Trophoblast cell (in vitro differentiated cells and primary cell): Measurements from ENCODE around the gene SH2D4B.

Source experiments
- DNase-seq, 2 donors: peaks; one replicate each; pipeline ENCODE4 v3.0.0-alpha.2; 2016
- H2AFZ ChIP-seq: 2 replicates; pipeline ENCODE4 v1.6.1; 2013; ENCODE audit warnings: low read length, moderate library complexity, mild to moderate bottlenecking; ENCODE audit not compliant: insufficient read depth, poor library complexity
- H2AK5ac ChIP-seq: 2 replicates; pipeline ENCODE4 v1.6.1; 2013; ENCODE audit warnings: mild to moderate bottlenecking, low read length
- H2BK120ac ChIP-seq: 2 replicates; pipeline ENCODE4 v1.6.1; 2013; ENCODE audit warnings: low read length, mild to moderate bottlenecking, moderate library complexity; ENCODE audit not compliant: insufficient read depth, poor library complexity
- H2BK12ac ChIP-seq: 2 replicates; pipeline ENCODE4 v1.6.1; 2013; ENCODE audit warnings: mild to moderate bottlenecking, low read length, moderate library complexity
- H2BK5ac ChIP-seq: 2 replicates; pipeline ENCODE4 v1.6.1; 2013; ENCODE audit warnings: low read length, low read depth, moderate library complexity, mild to moderate bottlenecking; ENCODE audit not compliant: poor library complexity
- H3K14ac ChIP-seq: 2 replicates; pipeline ENCODE4 v1.6.1; 2013; ENCODE audit warnings: mild to moderate bottlenecking, low read length
- H3K18ac ChIP-seq: 2 replicates; pipeline ENCODE4 v1.6.1; 2013; ENCODE audit warnings: mild to moderate bottlenecking, low read length
- H3K23ac ChIP-seq: 2 replicates; pipeline ENCODE4 v1.6.1; 2013; ENCODE audit warnings: low read length
- H3K27ac ChIP-seq: 2 replicates; pipeline ENCODE4 v1.5.1; 2013; ENCODE audit warnings: low read depth, mild to moderate bottlenecking, inconsistent platforms, low read length, moderate library complexity
- H3K27me3 ChIP-seq: 2 replicates; pipeline ENCODE4 v1.6.1; 2013; ENCODE audit warnings: inconsistent platforms, mild to moderate bottlenecking, low read length, moderate library complexity; ENCODE audit not compliant: insufficient read depth
- H3K36me3 ChIP-seq, 2 experiments: 1 replicate in 1 of 2; 2 replicates in 1 of 2; pipeline ENCODE4 v1.6.1; 2013; ENCODE audit warnings: low read length in 2 of 2, mild to moderate bottlenecking in 2 of 2, moderate library complexity in 1 of 2; ENCODE audit not compliant: insufficient read depth in 2 of 2, control insufficient read depth in 1 of 2
- H3K4ac ChIP-seq: 2 replicates; pipeline ENCODE4 v1.6.1; 2013; ENCODE audit warnings: low read depth, mild to moderate bottlenecking, low read length, moderate library complexity
- H3K4me1 ChIP-seq, 2 experiments: 1 replicate in 1 of 2; 2 replicates in 1 of 2; pipeline ENCODE4 v1.6.1; 2013; ENCODE audit warnings: low read length in 2 of 2, mild to moderate bottlenecking in 2 of 2, moderate library complexity in 1 of 2; ENCODE audit not compliant: insufficient read depth in 2 of 2, control insufficient read depth in 1 of 2
- H3K4me2 ChIP-seq: 2 replicates; pipeline ENCODE4 v1.6.1; 2013; ENCODE audit warnings: inconsistent platforms, mild to moderate bottlenecking, low read length, moderate library complexity
- H3K4me3 ChIP-seq: 2 replicates; pipeline ENCODE4 v1.5.1; 2013; ENCODE audit warnings: mild to moderate bottlenecking, low read depth, low read length, inconsistent platforms
- H3K79me1 ChIP-seq: one replicate; pipeline ENCODE4 v1.6.1; 2013; ENCODE audit warnings: low read length
- H3K79me2 ChIP-seq: 2 replicates; pipeline ENCODE4 v1.6.1; 2013; ENCODE audit warnings: low read length, mild to moderate bottlenecking; ENCODE audit not compliant: control insufficient read depth, insufficient read depth, poor library complexity
- H3K9ac ChIP-seq: 2 replicates; pipeline ENCODE4 v1.6.1; 2013; ENCODE audit warnings: mild to moderate bottlenecking, low read length
- H3K9me3 ChIP-seq: 2 replicates; pipeline ENCODE4 v1.6.1; 2013; ENCODE audit warnings: low read depth, mild to moderate bottlenecking, control low read depth, inconsistent platforms, low read length; ENCODE audit not compliant: insufficient read depth
- H4K12ac ChIP-seq: 2 replicates; pipeline ENCODE4 v1.6.1; 2013; ENCODE audit warnings: low read depth, mild to moderate bottlenecking, low read length, moderate library complexity
- H4K8ac ChIP-seq: 2 replicates; pipeline ENCODE4 v1.6.1; 2013; ENCODE audit warnings: low read depth, mild to moderate bottlenecking, low read length, moderate library complexity
- H4K91ac ChIP-seq: one replicate; pipeline ENCODE4 v1.6.1; 2013; ENCODE audit warnings: low read depth, mild to moderate bottlenecking, low read length, moderate library complexity
- WGBS: extraction: QIAGEN DNeasy Blood & Tissue Kit; methylation state at CpG from one replicate; pipeline ENCODE4 v1.1.7; 2013; ENCODE audit warnings: missing lambda C conversion rate; ENCODE audit not compliant: insufficient read length, insufficient coverage; ENCODE audit errors: extremely low coverage; 5-methylcytosine and 5-hydroxymethylcytosine counted together

SH2D4B gene

DNA sequence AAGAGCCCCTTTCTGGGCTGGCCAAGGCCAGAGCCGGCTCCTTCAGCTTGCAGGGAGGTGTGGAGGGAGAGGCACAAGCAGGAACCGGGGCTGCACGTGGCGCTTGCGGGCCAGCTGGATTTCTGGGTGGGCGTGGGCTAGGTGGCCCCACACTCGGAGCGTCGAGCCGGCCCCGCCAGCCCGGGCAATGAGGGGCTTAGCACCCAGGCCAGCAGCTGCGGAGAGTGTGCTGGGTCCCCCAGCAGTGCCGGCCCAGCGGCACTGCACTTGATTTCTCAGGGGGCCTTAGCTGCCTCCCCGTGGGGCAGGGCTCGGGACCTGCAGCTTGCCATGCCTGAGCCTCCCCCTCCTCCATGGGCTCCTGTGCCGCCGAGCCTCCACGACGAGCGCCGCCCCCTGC lies 48.1 kb downstream of the SH2D4B start:
- H4K12ac ChIP-seq: no peak overlapping the region
- no peaks in the 10 kb centered on the region for H3K36me3 ChIP-seq
- H3K23ac ChIP-seq: no peak overlapping the region
- no peak overlapping the region for H3K14ac ChIP-seq
- WGBS: no CpG with 5 or more reads among the region's 23 CpGs
- H3K79me1 ChIP-seq: no peaks in the 10 kb centered on the region
- no peak overlapping the region for H3K4ac ChIP-seq
- H2BK5ac ChIP-seq: no peak overlapping the region
- no peaks in the 10 kb centered on the region for H3K27me3 ChIP-seq
- no peak overlapping the region for H2AFZ ChIP-seq
- H4K91ac ChIP-seq: no peak overlapping the region
- H2BK12ac ChIP-seq: no peak overlapping the region
- H3K79me2 ChIP-seq: no peaks in the 10 kb centered on the region
- H3K9ac ChIP-seq: no peak overlapping the region
- H3K18ac ChIP-seq: no peak overlapping the region
- H3K27ac ChIP-seq: no peak overlapping the region
- H2AK5ac ChIP-seq: no peak overlapping the region
- H3K4me1 ChIP-seq: peaks cover 0 to 3% of the 10 kb centered on the region in 2 experiments
- DNase-seq: no peak
- H4K8ac ChIP-seq: no peak overlapping the region
- H2BK120ac ChIP-seq: no peak overlapping the region
- no peak overlapping the region for H3K4me3 ChIP-seq
- peaks cover 4% of the 10 kb centered on the region for H3K9me3 ChIP-seq
- H3K4me2 ChIP-seq: no peak overlapping the region

DNA sequence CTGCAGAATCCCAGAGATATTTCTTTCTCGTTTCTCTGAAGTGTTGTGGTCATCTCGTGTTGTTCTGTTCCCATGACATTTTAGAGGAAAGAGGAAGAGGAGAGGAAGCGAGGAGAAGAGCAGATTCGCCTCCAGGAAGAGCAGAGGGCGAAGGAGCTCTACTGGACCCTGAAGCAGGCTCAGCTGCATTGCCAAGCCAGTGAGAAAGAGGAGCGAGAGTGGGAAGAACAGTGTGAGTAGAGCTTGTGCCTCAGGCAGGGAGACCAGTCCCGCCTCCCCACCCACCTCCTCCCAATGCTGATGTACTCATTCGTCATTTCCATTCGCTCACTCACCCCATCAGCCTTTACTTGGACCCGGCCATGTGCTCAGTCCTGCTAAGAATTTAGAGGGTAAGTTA lies 50.8 kb downstream of the SH2D4B start:
- no peak overlapping the region for H2BK5ac ChIP-seq
- no peak overlapping the region for H4K12ac ChIP-seq
- H2BK120ac ChIP-seq: no peak overlapping the region
- no peak overlapping the region for H2AK5ac ChIP-seq
- H2BK12ac ChIP-seq: no peak overlapping the region
- no peak overlapping the region for H3K23ac ChIP-seq
- no peak overlapping the region for H3K27ac ChIP-seq
- peaks cover 4% of the 10 kb centered on the region for H3K9me3 ChIP-seq
- no peaks in the 10 kb centered on the region for H3K27me3 ChIP-seq
- H3K36me3 ChIP-seq: no peaks in the 10 kb centered on the region
- H4K8ac ChIP-seq: no peak overlapping the region
- H3K79me2 ChIP-seq: no peaks in the 10 kb centered on the region
- no peak overlapping the region for H3K4ac ChIP-seq
- no peak overlapping the region for H2AFZ ChIP-seq
- no peak overlapping the region for H3K4me3 ChIP-seq
- no peak overlapping the region for H3K4me2 ChIP-seq
- no peak overlapping the region for H3K18ac ChIP-seq
- no peak for DNase-seq
- no peak overlapping the region for H3K9ac ChIP-seq
- no peak overlapping the region for H4K91ac ChIP-seq
- no CpG with 5 or more reads among the region's 10 CpGs for WGBS
- H3K79me1 ChIP-seq: no peaks in the 10 kb centered on the region
- no peaks in the 10 kb centered on the region for H3K4me1 ChIP-seq
- no peak overlapping the region for H3K14ac ChIP-seq

DNA sequence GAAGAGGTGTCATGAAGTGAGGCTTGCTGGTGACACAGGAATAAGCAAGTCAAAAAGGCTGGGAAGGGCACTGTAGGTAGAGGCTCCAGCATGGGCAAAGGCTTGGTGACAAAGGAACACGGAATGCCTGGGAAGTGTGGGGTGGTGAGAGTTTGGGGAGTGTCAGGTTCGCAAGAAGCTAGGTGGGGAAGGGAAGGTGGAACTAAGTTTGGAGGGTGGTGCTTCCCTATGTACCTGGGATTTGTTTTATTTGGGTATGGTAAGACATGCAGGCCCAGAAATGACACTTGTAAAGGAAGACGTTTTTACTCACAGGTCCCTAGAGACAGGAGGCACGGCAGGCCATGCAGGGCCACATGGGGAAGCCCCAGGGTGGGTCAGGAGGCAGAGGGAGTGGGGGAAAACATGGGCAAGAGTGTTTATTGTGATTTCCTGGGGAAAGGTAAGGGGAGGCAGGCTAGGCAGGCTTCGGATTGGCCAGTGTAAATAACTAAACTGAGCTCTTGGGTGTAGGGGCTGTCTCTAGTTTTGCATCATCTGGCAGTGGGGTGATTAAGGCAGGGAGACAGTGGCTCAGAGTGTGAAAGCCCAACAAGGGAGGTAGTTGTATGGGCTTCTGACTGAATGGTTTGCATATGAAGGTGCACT lies 52.1 kb downstream of the SH2D4B start:
- no peak overlapping the region for H4K91ac ChIP-seq
- no peak overlapping the region for H3K23ac ChIP-seq
- H2BK120ac ChIP-seq: no peak overlapping the region
- no peak overlapping the region for H4K8ac ChIP-seq
- no peaks in the 10 kb centered on the region for H3K79me1 ChIP-seq
- no peaks in the 10 kb centered on the region for H3K27me3 ChIP-seq
- no peak overlapping the region for H3K4me3 ChIP-seq
- H2AFZ ChIP-seq: no peak overlapping the region
- H3K9me3 ChIP-seq: peaks cover 4% of the 10 kb centered on the region
- no CpG with 5 or more reads among the region's 5 CpGs for WGBS
- no peak overlapping the region for H3K4me2 ChIP-seq
- H3K14ac ChIP-seq: no peak overlapping the region
- H2BK12ac ChIP-seq: no peak overlapping the region
- H3K4me1 ChIP-seq: no peaks in the 10 kb centered on the region
- H3K79me2 ChIP-seq: no peaks in the 10 kb centered on the region
- DNase-seq: no peak
- H2AK5ac ChIP-seq: no peak overlapping the region
- H3K27ac ChIP-seq: no peak overlapping the region
- no peak overlapping the region for H3K18ac ChIP-seq
- no peaks in the 10 kb centered on the region for H3K36me3 ChIP-seq
- H3K4ac ChIP-seq: no peak overlapping the region
- no peak overlapping the region for H2BK5ac ChIP-seq
- H4K12ac ChIP-seq: no peak overlapping the region
- no peak overlapping the region for H3K9ac ChIP-seq

DNA sequence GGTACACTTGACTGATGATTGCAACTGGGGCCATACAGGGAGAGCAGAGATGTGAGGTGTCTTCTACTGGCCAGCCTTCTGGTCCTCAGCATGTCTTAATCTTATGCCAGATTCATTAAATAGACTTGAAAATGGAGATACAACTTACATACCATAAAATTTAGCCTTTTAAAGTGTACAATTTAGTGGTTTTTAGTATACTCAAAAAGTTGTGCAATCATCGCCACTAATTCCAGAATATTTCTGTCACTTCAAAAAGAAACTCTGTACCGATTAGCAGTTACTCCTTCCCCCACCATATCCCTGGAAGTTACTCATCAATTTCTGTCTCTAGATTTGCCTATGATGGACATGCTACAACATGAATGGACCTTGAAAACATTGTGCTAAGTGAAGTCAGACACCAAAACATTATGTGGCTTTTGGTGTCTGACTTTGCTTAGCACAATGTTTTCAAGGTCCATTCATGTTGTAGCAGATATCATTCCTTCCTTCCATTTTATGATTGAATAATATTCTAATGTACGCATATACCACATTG lies 53.0 kb downstream of the SH2D4B start:
- peaks cover 4% of the 10 kb centered on the region for H3K9me3 ChIP-seq
- no peaks in the 10 kb centered on the region for H3K79me2 ChIP-seq
- DNase-seq: no peak
- H4K91ac ChIP-seq: no peak overlapping the region
- H3K36me3 ChIP-seq: no peaks in the 10 kb centered on the region
- no peak overlapping the region for H3K18ac ChIP-seq
- H3K9ac ChIP-seq: no peak overlapping the region
- no peak overlapping the region for H3K4me3 ChIP-seq
- no peak overlapping the region for H3K27ac ChIP-seq
- H2AFZ ChIP-seq: no peak overlapping the region
- no peak overlapping the region for H2BK5ac ChIP-seq
- H3K4me1 ChIP-seq: no peaks in the 10 kb centered on the region
- no peak overlapping the region for H2BK12ac ChIP-seq
- WGBS: no CpG with 5 or more reads among the region's 3 CpGs
- no peak overlapping the region for H3K4ac ChIP-seq
- H4K8ac ChIP-seq: no peak overlapping the region
- no peak overlapping the region for H2BK120ac ChIP-seq
- no peaks in the 10 kb centered on the region for H3K79me1 ChIP-seq
- H2AK5ac ChIP-seq: no peak overlapping the region
- H3K27me3 ChIP-seq: no peaks in the 10 kb centered on the region
- no peak overlapping the region for H3K23ac ChIP-seq
- no peak overlapping the region for H3K4me2 ChIP-seq
- H3K14ac ChIP-seq: no peak overlapping the region
- H4K12ac ChIP-seq: no peak overlapping the region
